Right lobe of liver (tissue), 6 donors: ENCODE measurements around the gene ENTHD1. TPM values are rescaled to one million over a fixed set of nuclear protein-coding genes. Genes with fewer than 3 reads are reported as not detected.

Experiments used
- ATAC-seq, 4 donors: fragments of 200-7000 bp; cut with Tn5 transposase; one replicate each; pipeline ENCODE4 v1.9.1; 2020; ENCODE audit warnings: mild to moderate bottlenecking in 4 of 4, moderate library complexity in 4 of 4
- DNase-seq, 3 donors: peaks; one replicate each; pipeline ENCODE4 v3.0.0-alpha.2; 2020
- H3K27ac ChIP-seq, 3 donors: fragments of 200-600 bp; one replicate each; pipeline ENCODE4 v1.8.0; 2022
- H3K27me3 ChIP-seq, 2 donors: fragments of 200-600 bp; one replicate each; pipeline ENCODE4 v1.8.0; 2022
- H3K36me3 ChIP-seq, 4 donors: fragments of 200-600 bp; sonication (generic) in 1 of 4; one replicate each; pipeline versions ENCODE4 v1.5.1 to v1.8.0; 2017 to 2022; ENCODE audit warnings: control low read depth in 1 of 4
- H3K4me1 ChIP-seq, 4 donors: fragments of 200-600 bp; sonication (generic) in 1 of 4; one replicate each; pipeline versions ENCODE4 v1.5.1 to v1.8.0; 2017 to 2022; ENCODE audit warnings: control low read depth in 1 of 4
- H3K4me3 ChIP-seq, 3 donors: fragments of 200-600 bp; one replicate each; pipeline ENCODE4 v1.8.0; 2022
- H3K9me3 ChIP-seq, 4 donors: fragments of 200-600 bp; sonication (generic) in 1 of 4; one replicate each; pipeline versions ENCODE4 v1.5.1 to v1.8.0; 2017 to 2022; ENCODE audit warnings: control low read depth in 1 of 4
- POLR2A ChIP-seq: fragments of 450-650 bp; IDR thresholded peaks from one replicate; pipeline ENCODE4 v1.6.1; 2017; ENCODE audit warnings: antibody characterized with exemption, mild to moderate bottlenecking
- WGBS: methylation state at CpG from one replicate; pipeline ENCODE4 v1.1.6; 2018; ENCODE audit warnings: low coverage, low lambda C conversion rate; ENCODE audit not compliant: insufficient coverage; ENCODE audit errors: missing lambda C conversion rate; 5-methylcytosine and 5-hydroxymethylcytosine counted together
- intact Hi-C, 2 donors: fragments of 100-400 bp; cut with DNase I; formaldehyde crosslinking; loops; one replicate each; pipeline versions ENCODE4 v1.11.2 to v1.14.1; 2022
- total RNA-seq, 6 experiments: library from RNA; depleted of rRNA in 2 of 6; stranded (reverse); fragments of >200 nt in 2 of 6; fragmentation: NEBNext Ultra II Directional in 3 of 6; extraction: Animal tissue kit (Norgen Biotek cat#: 25700) in 3 of 6; gene quantifications; one replicate each; pipeline versions ENCODE4 v1.1.0 to v1.2.4, GENCODE V29; 2016 to 2023
- TF ChIP-seq, protein P1 (sequence below), 4 donors: fragments of 200-600 bp in 3 of 4; fragments of 450-650 bp in 1 of 4; IDR thresholded peaks; one replicate each; pipeline versions ENCODE4 v1.5.1 to v1.8.0; 2016 to 2022; ENCODE audit warnings: antibody characterized with exemption in 4 of 4, mild to moderate bottlenecking in 2 of 4
- donor health status: DM: no; HTN: yes; CAD: no.
- donor health status: DM: no; HTN: no; CAD: no.
- donor health status: DM: no; HTN: no; CAD: no.
- donor health status: DM: no; HTN: yes; CAD: no.
- donor health status: DM: no; HTN: yes; CAD: no.

ENTHD1 gene
- total RNA-seq, 6 experiments from 2014 or later: not detected

GRCh38 chr22:39731481-39731880 is 162.1 kb downstream of the ENTHD1 start:
- WGBS: 63% methylated on average over 4 of the region's 5 CpGs
- no peaks in the 10 kb centered on the region for H3K27me3 ChIP-seq
- H3K4me3 ChIP-seq: no peak overlapping the region
- ATAC-seq (no peak), DNase-seq (no peak)
- no peak overlapping the region for H3K27ac ChIP-seq
- H3K4me1 ChIP-seq: no peaks in the 10 kb centered on the region
- no peaks in the 10 kb centered on the region for H3K36me3 ChIP-seq
- TF ChIP-seq, protein P1, sequence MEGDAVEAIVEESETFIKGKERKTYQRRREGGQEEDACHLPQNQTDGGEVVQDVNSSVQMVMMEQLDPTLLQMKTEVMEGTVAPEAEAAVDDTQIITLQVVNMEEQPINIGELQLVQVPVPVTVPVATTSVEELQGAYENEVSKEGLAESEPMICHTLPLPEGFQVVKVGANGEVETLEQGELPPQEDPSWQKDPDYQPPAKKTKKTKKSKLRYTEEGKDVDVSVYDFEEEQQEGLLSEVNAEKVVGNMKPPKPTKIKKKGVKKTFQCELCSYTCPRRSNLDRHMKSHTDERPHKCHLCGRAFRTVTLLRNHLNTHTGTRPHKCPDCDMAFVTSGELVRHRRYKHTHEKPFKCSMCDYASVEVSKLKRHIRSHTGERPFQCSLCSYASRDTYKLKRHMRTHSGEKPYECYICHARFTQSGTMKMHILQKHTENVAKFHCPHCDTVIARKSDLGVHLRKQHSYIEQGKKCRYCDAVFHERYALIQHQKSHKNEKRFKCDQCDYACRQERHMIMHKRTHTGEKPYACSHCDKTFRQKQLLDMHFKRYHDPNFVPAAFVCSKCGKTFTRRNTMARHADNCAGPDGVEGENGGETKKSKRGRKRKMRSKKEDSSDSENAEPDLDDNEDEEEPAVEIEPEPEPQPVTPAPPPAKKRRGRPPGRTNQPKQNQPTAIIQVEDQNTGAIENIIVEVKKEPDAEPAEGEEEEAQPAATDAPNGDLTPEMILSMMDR (IDR thresholded peaks at IDR 0.05): no peak
- TF ChIP-seq POLR2A: no peak
- H3K9me3 ChIP-seq: no peaks in the 10 kb centered on the region
- intact Hi-C loops: no loop called here

- Histone ChIP-seq H3K36me3 (no peaks in the 10 kb centered on the region), H3K9me3 (no peaks in the 10 kb centered on the region), H3K27me3 (no peaks in the 10 kb centered on the region), H3K4me3 (no peak overlapping the region), H3K27ac (no peak overlapping the region), H3K4me1 (no peaks in the 10 kb centered on the region)
- WGBS: 59% methylated on average over 6 of the region's 13 CpGs
- intact Hi-C loops: no loop called here
- no peak for TF ChIP-seq POLR2A
- TF ChIP-seq, protein P1 (IDR thresholded peaks at IDR 0.05): no peak
- no peak for DNase-seq
- no peak for ATAC-seq
Measured at GRCh38 chr22:39729141-39729934, 164.2 kb downstream of the ENTHD1 start.

DNA sequence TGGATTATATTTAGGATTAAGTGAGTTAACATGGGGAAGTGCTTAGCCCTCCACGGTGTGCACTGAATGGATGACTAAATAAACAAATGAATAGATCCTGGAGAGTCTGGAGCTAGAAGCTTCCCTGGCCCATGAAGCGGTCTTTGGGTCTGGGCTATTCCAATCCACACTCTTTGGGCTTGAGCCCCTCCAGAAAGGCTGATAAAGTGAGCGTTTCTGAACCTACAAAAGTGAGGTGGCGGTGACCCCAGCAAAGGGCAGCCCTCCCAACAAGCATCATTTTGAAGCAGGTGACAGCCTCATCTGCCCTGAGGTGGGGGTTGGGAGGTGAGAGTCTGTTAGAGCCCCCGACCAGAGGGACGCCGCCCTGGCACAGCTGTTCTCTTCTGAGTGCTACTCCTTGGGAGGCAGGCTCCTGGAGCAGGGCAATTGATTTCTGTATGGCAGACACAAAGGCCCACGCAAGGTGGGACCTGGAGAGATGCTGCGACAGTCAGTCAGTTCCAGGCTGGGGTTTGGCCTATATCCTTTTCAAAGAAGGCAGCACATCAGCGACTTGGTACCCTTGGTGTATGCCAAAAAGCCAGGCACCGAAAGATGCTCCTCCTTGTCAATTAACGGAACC is 165.2 kb downstream of the ENTHD1 start:
- no peak overlapping the region for H3K27ac ChIP-seq
- ATAC-seq: no peak
- no peak for DNase-seq
- TF ChIP-seq, protein P1 (IDR thresholded peaks at IDR 0.05): no peak
- TF ChIP-seq POLR2A: no peak
- H3K36me3 ChIP-seq: no peaks in the 10 kb centered on the region
- H3K9me3 ChIP-seq: no peaks in the 10 kb centered on the region
- H3K4me3 ChIP-seq: no peak overlapping the region
- 64% methylated on average over 6 of the region's 12 CpGs for WGBS
- no peaks in the 10 kb centered on the region for H3K4me1 ChIP-seq
- intact Hi-C loops: no loop called here
- no peaks in the 10 kb centered on the region for H3K27me3 ChIP-seq

DNA sequence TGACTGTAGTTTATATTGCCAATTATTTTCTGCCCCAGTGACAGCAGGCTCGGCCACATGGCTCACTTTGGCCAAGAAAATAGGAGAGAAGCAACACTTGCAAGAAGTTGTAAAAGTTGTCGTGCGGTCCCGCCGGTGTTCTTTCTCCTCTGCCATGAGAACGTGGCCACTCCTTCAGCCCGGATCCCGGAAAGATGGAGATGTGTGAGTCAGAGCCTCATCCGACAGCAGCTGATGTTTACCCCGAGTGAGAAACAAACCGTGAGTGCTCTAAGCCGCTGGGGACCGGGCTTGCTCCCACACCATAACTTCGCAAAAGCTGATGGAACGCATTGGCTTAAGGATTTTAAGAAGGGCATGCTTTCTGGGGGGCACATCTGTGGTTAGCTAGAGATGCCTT is 166.0 kb downstream of the ENTHD1 start:
- Histone ChIP-seq H3K36me3 (no peaks in the 10 kb centered on the region), H3K27ac (no peak overlapping the region), H3K4me1 (no peaks in the 10 kb centered on the region), H3K9me3 (no peaks in the 10 kb centered on the region), H3K27me3 (no peaks in the 10 kb centered on the region), H3K4me3 (no peak overlapping the region)
- TF ChIP-seq POLR2A: no peak
- TF ChIP-seq, protein P1 (IDR thresholded peaks at IDR 0.05): no peak
- ATAC-seq: no peak
- no peak for DNase-seq
- WGBS: 44% methylated on average over 11 of the region's 15 CpGs
- intact Hi-C loops: no loop called here
